Mesothelial cell of epicardium (in vitro differentiated cells): ENCODE data around the gene CBY2. TPM values are rescaled to one million over a fixed set of nuclear protein-coding genes. Genes with fewer than 3 reads are reported as not detected.

Experiments
- DNase-seq, 2 experiments: peaks; one replicate each; pipeline ENCODE4 v3.0.0; 2021; ENCODE audit warnings: low spot score in 2 of 2; ENCODE audit not compliant: unreplicated experiment in 2 of 2
- H3K27ac Mint-ChIP-seq: 2 replicates; pipeline ENCODE4 v1.8.0; 2021; ENCODE audit warnings: mixed read lengths
- H3K27me3 Mint-ChIP-seq: 2 replicates; pipeline ENCODE4 v1.8.0; 2021; ENCODE audit warnings: low read depth, mixed read lengths
- H3K36me3 Mint-ChIP-seq: 2 replicates; pipeline ENCODE4 v1.8.0; 2021; ENCODE audit warnings: mixed read lengths
- H3K4me1 Mint-ChIP-seq: 2 replicates; pipeline ENCODE4 v1.8.0; 2021; ENCODE audit warnings: mixed read lengths
- H3K4me3 Mint-ChIP-seq: 2 replicates; pipeline ENCODE4 v1.8.0; 2021; ENCODE audit warnings: mild to moderate bottlenecking, moderate library complexity, mixed read lengths
- H3K9me3 Mint-ChIP-seq: 2 replicates; pipeline ENCODE4 v1.8.0; 2021; ENCODE audit warnings: mixed read lengths
- CTCF ChIP-seq: fragments of 200-600 bp; sonication (generic); IDR thresholded peaks from one replicate; pipeline ENCODE4 v1.5.0; 2021; ENCODE audit warnings: antibody characterized with exemption; ENCODE audit not compliant: unreplicated experiment
- total RNA-seq: library from RNA; stranded (reverse); gene quantifications from 3 replicates; pipeline ENCODE4 v1.2.1, GENCODE V29; 2021

CBY2 gene
- total RNA-seq, 1 donor from 2014 or later = not detected

- peaks cover 43% of the 10 kb centered on the region for H3K27me3 Mint-ChIP-seq
- peaks cover 4% of the 10 kb centered on the region for H3K9me3 Mint-ChIP-seq
- no peak overlapping the region for H3K27ac Mint-ChIP-seq
- TF ChIP-seq CTCF = no peak
- DNase-seq = no peak
- no peak overlapping the region for H3K4me3 Mint-ChIP-seq
- H3K4me1 Mint-ChIP-seq = no peaks in the 10 kb centered on the region
- no peaks in the 10 kb centered on the region for H3K36me3 Mint-ChIP-seq
Measured at GRCh38 chr13:45707516-45708100, 5.5 kb downstream of the CBY2 start.

DNA sequence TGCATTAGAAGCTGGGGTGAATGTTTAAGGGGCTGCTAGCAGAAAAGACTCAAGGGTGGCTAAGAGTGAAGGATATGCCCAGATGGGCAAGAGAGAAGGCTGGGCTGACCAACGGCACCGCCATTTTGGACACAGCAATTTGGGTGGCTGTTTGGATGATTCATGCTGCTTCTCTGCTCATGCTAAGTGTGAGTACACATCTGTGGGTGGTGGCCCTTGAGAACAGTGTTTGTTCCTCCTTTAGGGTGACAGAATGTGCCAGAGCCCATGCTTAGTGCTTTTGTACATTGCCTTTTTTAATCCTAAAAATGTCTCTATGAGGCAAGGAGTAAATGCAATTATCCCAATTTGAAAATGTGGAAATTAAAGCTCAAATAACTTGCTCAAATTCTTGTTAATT lies 9.8 kb downstream of the CBY2 start:
- H3K9me3 Mint-ChIP-seq = peaks cover 4% of the 10 kb centered on the region
- no peak for TF ChIP-seq CTCF
- H3K4me3 Mint-ChIP-seq = no peak overlapping the region
- H3K27me3 Mint-ChIP-seq = peaks cover 22% of the 10 kb centered on the region
- no peak overlapping the region for H3K27ac Mint-ChIP-seq
- H3K36me3 Mint-ChIP-seq = no peaks in the 10 kb centered on the region
- no peaks in the 10 kb centered on the region for H3K4me1 Mint-ChIP-seq
- DNase-seq = no peak

GRCh38 chr13:45713106-45713690 lies 11.1 kb downstream of the CBY2 start:
- no peak for TF ChIP-seq CTCF
- H3K27me3 Mint-ChIP-seq = peaks cover 22% of the 10 kb centered on the region
- no peaks in the 10 kb centered on the region for H3K36me3 Mint-ChIP-seq
- peaks cover 4% of the 10 kb centered on the region for H3K9me3 Mint-ChIP-seq
- peaks cover 8% of the 10 kb centered on the region for H3K4me1 Mint-ChIP-seq
- H3K4me3 Mint-ChIP-seq = no peak overlapping the region
- DNase-seq = no peak
- no peak overlapping the region for H3K27ac Mint-ChIP-seq

DNA sequence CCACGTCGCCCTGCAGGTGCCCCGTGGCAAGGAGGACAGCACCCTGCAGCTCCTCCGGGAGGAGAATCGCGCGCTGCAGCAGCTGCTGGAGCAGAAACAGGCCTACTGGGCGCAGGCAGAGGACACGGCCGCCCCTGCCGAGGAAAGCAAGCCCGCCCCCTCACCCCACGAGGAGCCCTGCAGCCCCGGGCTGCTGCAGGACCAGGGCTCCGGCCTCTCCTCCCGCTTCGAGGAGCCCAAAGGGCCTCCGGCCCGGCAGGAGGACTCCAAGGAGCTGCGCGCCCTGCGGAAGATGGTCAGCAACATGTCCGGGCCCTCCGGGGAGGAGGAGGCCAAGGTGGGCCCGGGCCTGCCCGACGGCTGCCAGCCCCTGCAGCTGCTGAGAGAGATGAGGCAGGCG lies 11.6 kb downstream of the CBY2 start:
- H3K9me3 Mint-ChIP-seq = peaks cover 4% of the 10 kb centered on the region
- H3K27ac Mint-ChIP-seq = no peak overlapping the region
- peaks cover 20% of the 10 kb centered on the region for H3K27me3 Mint-ChIP-seq
- peaks cover 9% of the 10 kb centered on the region for H3K4me1 Mint-ChIP-seq
- no peak overlapping the region for H3K4me3 Mint-ChIP-seq
- H3K36me3 Mint-ChIP-seq = no peaks in the 10 kb centered on the region
- no peak for TF ChIP-seq CTCF
- no peak for DNase-seq

GRCh38 chr13:45714170-45714569 lies 12.1 kb downstream of the CBY2 start:
- no peak for TF ChIP-seq CTCF
- Mint-ChIP-seq H3K9me3 (peaks cover 4% of the 10 kb centered on the region), H3K27me3 (peaks cover 18% of the 10 kb centered on the region), H3K27ac (no peak overlapping the region), H3K4me3 (no peak overlapping the region), H3K4me1 (peaks cover 12% of the 10 kb centered on the region), H3K36me3 (no peaks in the 10 kb centered on the region)
- no peak for DNase-seq

DNA sequence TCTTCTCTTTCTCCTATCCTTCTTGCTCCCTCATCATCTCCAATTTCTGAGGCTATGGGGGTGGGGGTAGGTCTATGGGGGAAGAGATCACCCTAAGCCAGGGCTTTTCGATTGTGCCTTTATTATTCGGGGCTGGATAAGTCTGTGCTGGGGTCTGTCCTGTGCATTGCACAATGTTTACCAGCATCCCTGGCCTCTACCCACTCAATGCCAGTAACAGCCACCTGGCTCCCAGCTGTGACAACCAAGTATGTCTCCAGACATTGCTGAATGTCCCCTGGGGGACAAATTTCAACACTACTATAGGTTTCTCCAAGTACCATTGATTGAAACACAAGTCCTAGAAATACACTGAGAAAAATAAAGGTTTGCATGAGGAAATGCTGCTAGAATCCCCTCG lies 13.2 kb downstream of the CBY2 start:
- Mint-ChIP-seq H3K9me3 (peaks cover 4% of the 10 kb centered on the region), H3K27ac (no peak overlapping the region), H3K4me1 (peaks cover 12% of the 10 kb centered on the region), H3K36me3 (no peaks in the 10 kb centered on the region), H3K4me3 (no peak overlapping the region), H3K27me3 (peaks cover 18% of the 10 kb centered on the region)
- no peak for DNase-seq
- no peak for TF ChIP-seq CTCF
